HG03378 (cell line): ENCODE data around the gene SLTM.
"Not testable (repeated sequence)": the region's sequence is repeated elsewhere in the genome, so short reads cannot be mapped to it uniquely, and the experiment has no call there.

Experiments
- ATAC-seq: cut with Tn5 transposase; IDR thresholded peaks from one replicate; pipeline ENCODE4 v1.9.1; 2021; ENCODE audit warnings: mild to moderate bottlenecking, moderate library complexity; ENCODE audit not compliant: unreplicated experiment

The SLTM gene

GRCh38 chr15:58933281-58934113, at the start of gene SLTM:
Gene SLTM, minus strand, starts transcription at chr15:58933679. Its CDS starts 114 bp downstream, at chr15:58933565.
- ATAC-seq = peak; percentile 57

- ATAC-seq = no peak
Measured at GRCh38 chr15:58983261-58983660, 49.8 kb upstream of the SLTM start.

GRCh38 chr15:58981808-58982475, 48.5 kb upstream of the SLTM start:
- ATAC-seq = no peak

GRCh38 chr15:58980351-58980939, 47.0 kb upstream of the SLTM start:
- no peak for ATAC-seq

- no peak for ATAC-seq
Measured at GRCh38 chr15:58977887-58978286, 44.4 kb upstream of the SLTM start.

GRCh38 chr15:58967479-58967878, 34.0 kb upstream of the SLTM start:
- no peak for ATAC-seq

- no peak for ATAC-seq
Measured at GRCh38 chr15:58966698-58967097, 33.2 kb upstream of the SLTM start.

- no peak for ATAC-seq
Measured at GRCh38 chr15:58962662-58963565, 29.4 kb upstream of the SLTM start.

- no peak for ATAC-seq
Measured at GRCh38 chr15:58962136-58962535, 28.7 kb upstream of the SLTM start.

GRCh38 chr15:58958811-58959210, 25.3 kb upstream of the SLTM start:
- ATAC-seq = no peak

- peak; percentile 53 for ATAC-seq
Measured at GRCh38 chr15:58957101-58957973, 23.9 kb upstream of the SLTM start.

- ATAC-seq = no peak
Measured at GRCh38 chr15:58952751-58953150, 19.3 kb upstream of the SLTM start.

- no peak for ATAC-seq
Measured at GRCh38 chr15:58951388-58952007, 18.0 kb upstream of the SLTM start.

- no peak for ATAC-seq
Measured at GRCh38 chr15:58947179-58947578, 13.7 kb upstream of the SLTM start.

- ATAC-seq = not testable (repeated sequence)
Measured at GRCh38 chr15:58934974-58935373, 1.5 kb upstream of the SLTM start.

- no peak for ATAC-seq
Measured at GRCh38 chr15:58934521-58934920, 1.0 kb upstream of the SLTM start.

GRCh38 chr15:58934114-58934447, 602 bp upstream of the SLTM start:
- ATAC-seq = no peak

- ATAC-seq = no peak
Measured at GRCh38 chr15:58932710-58933280, 684 bp downstream of the SLTM start.

GRCh38 chr15:58931987-58932588, 1.4 kb downstream of the SLTM start:
- no peak for ATAC-seq
